ENCODE data around the gene PDZD7. TPM values are rescaled to one million over a fixed set of nuclear protein-coding genes. Genes with fewer than 3 reads are reported as not detected.

Gene PDZD7
- total RNA-seq, 1 donor from 2014 or later: 0.53 TPM

DNA sequence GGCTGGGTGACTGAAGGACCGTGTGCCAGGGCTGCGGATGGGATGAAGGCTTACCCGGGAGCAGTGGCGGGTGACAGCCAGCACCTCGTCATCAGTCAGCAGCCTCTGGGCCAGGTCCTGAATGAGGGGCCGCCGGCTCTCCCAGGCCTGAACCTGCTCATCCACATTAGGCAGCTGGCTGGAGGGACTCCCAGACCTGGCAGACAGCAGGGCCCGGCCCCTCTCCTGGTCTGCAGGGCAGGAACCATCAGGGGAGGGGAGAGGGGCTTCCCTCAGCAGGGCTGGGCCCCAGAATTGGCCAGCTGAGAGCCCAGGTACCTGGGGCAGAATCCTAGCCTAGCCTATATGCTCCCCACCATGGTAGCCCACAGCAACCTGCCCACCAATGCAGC, 15.4 kb downstream of the PDZD7 start:
- H3K9me3 ChIP-seq: no peaks in the 10 kb centered on the region
- H3K4me3 ChIP-seq: no peak overlapping the region
- DNase-seq (ENCODE audit: low spot score in 2 of 2): no peak
- H3K4me1 ChIP-seq: peaks cover 9 to 16% of the 10 kb centered on the region in 2 donors
- intact Hi-C loops (cut with DNase I): no loop called here
- H3K36me3 ChIP-seq: no peaks in the 10 kb centered on the region
- TF ChIP-seq, protein P1, sequence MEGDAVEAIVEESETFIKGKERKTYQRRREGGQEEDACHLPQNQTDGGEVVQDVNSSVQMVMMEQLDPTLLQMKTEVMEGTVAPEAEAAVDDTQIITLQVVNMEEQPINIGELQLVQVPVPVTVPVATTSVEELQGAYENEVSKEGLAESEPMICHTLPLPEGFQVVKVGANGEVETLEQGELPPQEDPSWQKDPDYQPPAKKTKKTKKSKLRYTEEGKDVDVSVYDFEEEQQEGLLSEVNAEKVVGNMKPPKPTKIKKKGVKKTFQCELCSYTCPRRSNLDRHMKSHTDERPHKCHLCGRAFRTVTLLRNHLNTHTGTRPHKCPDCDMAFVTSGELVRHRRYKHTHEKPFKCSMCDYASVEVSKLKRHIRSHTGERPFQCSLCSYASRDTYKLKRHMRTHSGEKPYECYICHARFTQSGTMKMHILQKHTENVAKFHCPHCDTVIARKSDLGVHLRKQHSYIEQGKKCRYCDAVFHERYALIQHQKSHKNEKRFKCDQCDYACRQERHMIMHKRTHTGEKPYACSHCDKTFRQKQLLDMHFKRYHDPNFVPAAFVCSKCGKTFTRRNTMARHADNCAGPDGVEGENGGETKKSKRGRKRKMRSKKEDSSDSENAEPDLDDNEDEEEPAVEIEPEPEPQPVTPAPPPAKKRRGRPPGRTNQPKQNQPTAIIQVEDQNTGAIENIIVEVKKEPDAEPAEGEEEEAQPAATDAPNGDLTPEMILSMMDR (IDR thresholded peaks at IDR 0.05): no peak
- H3K27ac ChIP-seq: no peak overlapping the region
- H3K27me3 ChIP-seq: no peaks in the 10 kb centered on the region

DNA sequence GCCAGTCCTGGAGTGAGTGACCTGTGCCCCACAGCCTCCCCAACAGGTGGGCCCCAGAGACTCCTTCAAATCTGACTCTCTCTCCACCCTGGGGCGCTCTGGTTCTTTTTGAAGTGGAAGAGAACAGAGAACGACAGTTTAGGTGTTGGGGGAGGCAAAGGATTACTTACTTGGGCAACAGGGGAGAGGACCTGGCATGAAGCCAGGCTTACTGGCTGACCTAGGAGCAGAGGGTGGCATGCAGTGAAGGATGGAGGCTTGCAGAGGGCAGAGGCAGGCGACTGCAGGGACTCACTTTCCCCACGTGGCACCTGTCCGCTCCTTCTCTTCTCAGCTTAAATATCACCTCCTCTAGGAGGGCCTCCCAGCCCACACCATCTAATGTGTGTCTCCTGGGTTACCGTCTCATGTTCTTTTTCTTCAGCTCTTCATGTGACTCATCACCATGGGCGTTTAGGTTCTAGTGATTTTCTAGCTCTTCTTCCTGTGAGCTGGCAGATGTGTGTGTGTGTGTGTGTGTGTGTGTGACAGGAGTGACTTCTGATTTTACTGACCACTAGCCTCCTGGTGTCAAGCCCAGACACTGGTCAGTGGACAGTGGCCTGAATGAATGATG, 15.9 kb downstream of the PDZD7 start:
- H3K9me3 ChIP-seq: no peaks in the 10 kb centered on the region
- DNase-seq (ENCODE audit: low spot score in 2 of 2): no peak
- no peak overlapping the region for H3K4me3 ChIP-seq
- H3K4me1 ChIP-seq: peaks cover 9 to 16% of the 10 kb centered on the region in 2 donors
- no peak overlapping the region for H3K27ac ChIP-seq
- H3K36me3 ChIP-seq: no peaks in the 10 kb centered on the region
- intact Hi-C loops (cut with DNase I): no loop called here
- TF ChIP-seq, protein P1 (IDR thresholded peaks at IDR 0.05): no peak
- no peaks in the 10 kb centered on the region for H3K27me3 ChIP-seq

DNA sequence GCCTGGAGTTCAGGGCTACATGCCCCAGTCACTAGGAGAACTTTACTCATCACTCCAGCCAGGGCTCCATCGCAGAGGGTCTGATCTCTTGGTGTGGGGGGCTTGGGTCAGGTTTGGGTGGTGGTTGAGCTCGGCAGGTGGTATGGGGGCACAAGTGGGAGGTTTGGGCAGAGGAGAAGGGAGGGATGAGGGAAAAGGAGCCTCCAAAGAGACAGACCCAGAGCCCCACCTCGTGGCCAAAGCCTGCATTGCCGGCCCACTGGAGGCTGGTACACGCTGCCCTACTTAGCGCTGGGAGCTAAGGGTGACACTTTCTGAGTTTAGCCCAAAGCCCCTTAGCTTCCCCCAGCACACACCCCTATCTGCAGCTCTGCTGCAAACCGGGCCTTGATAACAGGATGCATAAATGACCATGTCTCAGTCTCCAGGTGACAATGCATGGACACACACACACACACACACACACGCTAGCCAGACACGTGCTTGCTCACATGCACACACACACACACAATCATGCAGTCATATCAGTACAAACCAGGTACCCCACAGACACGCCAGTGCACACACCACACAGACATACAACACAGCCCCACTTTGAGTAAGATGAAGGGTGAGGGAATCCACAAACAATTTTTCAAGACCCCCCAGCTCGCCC, 16.6 kb downstream of the PDZD7 start:
- Histone ChIP-seq H3K9me3 (no peaks in the 10 kb centered on the region), H3K27me3 (no peaks in the 10 kb centered on the region), H3K36me3 (no peaks in the 10 kb centered on the region), H3K4me1 (peaks cover 9 to 16% of the 10 kb centered on the region in 2 donors), H3K27ac (no peak overlapping the region), H3K4me3 (no peak overlapping the region)
- peak in 1 of 2 donors; percentile 91 for DNase-seq (ENCODE audit: low spot score in 2 of 2)
- TF ChIP-seq, protein P1 (IDR thresholded peaks at IDR 0.05): peak; percentile 88 to 94 (median 92)
- intact Hi-C loops (cut with DNase I): no loop called here

- Histone ChIP-seq H3K4me1 (peaks cover 9 to 10% of the 10 kb centered on the region in 2 donors), H3K9me3 (no peaks in the 10 kb centered on the region), H3K4me3 (no peak overlapping the region), H3K36me3 (no peaks in the 10 kb centered on the region), H3K27ac (peak overlapping the region; percentile 22 to 55), H3K27me3 (no peaks in the 10 kb centered on the region)
- intact Hi-C loops (cut with DNase I): loop anchor here (1.0 kb wide), 3 partner anchors 15 to 44 kb away; partner anchors contain the start of gene SEMA4G
- TF ChIP-seq, protein P1 (IDR thresholded peaks at IDR 0.05): no peak
- DNase-seq (ENCODE audit: low spot score in 2 of 2): no peak
These were observed 17.5 kb downstream of the PDZD7 start for GRCh38 chr10:101013365-101013825.

DNA sequence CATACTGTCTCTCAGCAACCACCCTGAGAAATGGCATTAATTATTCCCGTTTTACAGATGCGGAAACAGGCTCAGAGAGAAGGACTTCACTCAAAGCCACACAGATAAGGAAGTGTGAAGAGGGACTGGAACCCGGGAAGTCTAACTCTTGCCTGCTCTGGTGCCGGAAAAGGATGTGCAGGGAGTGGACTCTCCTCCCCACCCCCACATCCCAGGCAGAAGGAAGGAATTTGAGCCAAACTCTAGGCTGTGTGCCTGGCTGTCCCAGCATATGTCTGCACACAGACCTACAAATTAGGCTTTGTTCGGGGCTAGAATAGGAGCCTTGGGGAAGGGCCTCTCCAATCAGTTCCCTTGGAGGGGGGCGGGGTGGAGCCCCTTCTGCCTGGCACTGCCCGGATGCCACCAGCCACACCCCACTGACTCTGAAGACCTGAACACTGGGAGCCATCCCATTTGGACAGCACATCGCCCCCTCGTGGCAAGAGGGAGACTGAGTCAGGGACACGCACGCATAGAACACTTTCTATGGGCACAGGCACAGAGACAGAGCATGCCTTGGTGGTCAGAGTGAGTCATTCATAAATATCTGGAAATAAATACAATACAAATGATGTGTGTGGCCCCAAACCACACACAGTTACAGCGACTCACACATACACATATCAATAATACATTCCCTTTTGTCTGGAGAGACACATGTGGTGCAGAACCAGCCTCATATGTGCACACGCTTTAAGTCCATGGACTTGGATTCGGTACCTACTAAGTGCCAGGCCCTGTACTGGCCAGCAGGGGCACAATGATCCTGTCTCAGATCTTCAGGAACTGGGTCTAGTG, 18.2 kb downstream of the PDZD7 start:
- TF ChIP-seq, protein P1 (IDR thresholded peaks at IDR 0.05): peak; percentile 77 to 83 (median 78)
- intact Hi-C loops (cut with DNase I): loop anchor here (1.0 kb wide), 4 partner anchors 11 to 43 kb away; partner anchors contain the start of gene SEMA4G
- peak overlapping the region; percentile 22 to 55 for H3K27ac ChIP-seq

More for the DNA sequence above, 18.2 kb downstream of the PDZD7 start:
- peaks cover 9 to 10% of the 10 kb centered on the region in 2 donors for H3K4me1 ChIP-seq
- DNase-seq (ENCODE audit: low spot score in 2 of 2): peak; percentile 73 to 96
- no peaks in the 10 kb centered on the region for H3K36me3 ChIP-seq
- no peaks in the 10 kb centered on the region for H3K9me3 ChIP-seq
- H3K4me3 ChIP-seq: no peak overlapping the region
- H3K27me3 ChIP-seq: no peaks in the 10 kb centered on the region

Measured in ascending aorta (tissue), 2 donors.